ENCODE data around the gene WSCD2.

Gene WSCD2

GRCh38 chr12:108235197-108235984 lies 106.3 kb downstream of the WSCD2 start:
- DNase-seq (ENCODE audit: low spot score) = no peak

- no peak for DNase-seq (ENCODE audit: low spot score)
Observed at GRCh38 chr12:108235985-108236263, 106.8 kb downstream of the WSCD2 start.

GRCh38 chr12:108236366-108236765 lies 107.3 kb downstream of the WSCD2 start:
- no peak for DNase-seq (ENCODE audit: low spot score)

- DNase-seq (ENCODE audit: low spot score) = no peak
Observed at GRCh38 chr12:108237272-108237671, 108.2 kb downstream of the WSCD2 start.

- DNase-seq (ENCODE audit: low spot score) = no peak
Observed at GRCh38 chr12:108238474-108238873, 109.4 kb downstream of the WSCD2 start.

GRCh38 chr12:108239378-108239777 lies 110.3 kb downstream of the WSCD2 start:
- DNase-seq (ENCODE audit: low spot score) = no peak

GRCh38 chr12:108240027-108240785 lies 111.1 kb downstream of the WSCD2 start:
- no peak for DNase-seq (ENCODE audit: low spot score)

GRCh38 chr12:108240928-108241327 lies 111.8 kb downstream of the WSCD2 start:
- DNase-seq (ENCODE audit: low spot score) = no peak

- DNase-seq (ENCODE audit: low spot score) = no peak
Observed at GRCh38 chr12:108241986-108242703, 113.1 kb downstream of the WSCD2 start.

- DNase-seq (ENCODE audit: low spot score) = no peak
Observed at GRCh38 chr12:108247130-108247529, 118.0 kb downstream of the WSCD2 start.

GRCh38 chr12:108248011-108248410 lies 118.9 kb downstream of the WSCD2 start:
- no peak for DNase-seq (ENCODE audit: low spot score)

GRCh38 chr12:108252523-108252922 lies 123.4 kb downstream of the WSCD2 start:
- DNase-seq (ENCODE audit: low spot score) = no peak

GRCh38 chr12:108253540-108253939 lies 124.5 kb downstream of the WSCD2 start:
- DNase-seq (ENCODE audit: low spot score) = no peak

- no peak for DNase-seq (ENCODE audit: low spot score)
Observed at GRCh38 chr12:108254030-108254429, 124.9 kb downstream of the WSCD2 start.

- DNase-seq (ENCODE audit: low spot score) = no peak
Observed at GRCh38 chr12:108254517-108255251, 125.6 kb downstream of the WSCD2 start.

GRCh38 chr12:108255252-108255602 lies 126.1 kb downstream of the WSCD2 start:
- no peak for DNase-seq (ENCODE audit: low spot score)

- DNase-seq (ENCODE audit: low spot score) = no peak
Observed at GRCh38 chr12:108257004-108257403, 127.9 kb downstream of the WSCD2 start.

GRCh38 chr12:108257610-108258106 lies 128.6 kb downstream of the WSCD2 start:
- DNase-seq (ENCODE audit: low spot score) = no peak

GRCh38 chr12:108260039-108260438 lies 131.0 kb downstream of the WSCD2 start:
- DNase-seq (ENCODE audit: low spot score) = no peak

GRCh38 chr12:108260969-108261368 lies 131.9 kb downstream of the WSCD2 start:
- no peak for DNase-seq (ENCODE audit: low spot score)

GRCh38 chr12:108265505-108265904 lies 136.4 kb downstream of the WSCD2 start:
- no peak for DNase-seq (ENCODE audit: low spot score)

- no peak for DNase-seq (ENCODE audit: low spot score)
Observed at GRCh38 chr12:108266131-108266530, 137.0 kb downstream of the WSCD2 start.
